ENCODE data around the gene HSDL2.

HSDL2 gene

GRCh38 chr9:112380102-112380824, at the start of gene HSDL2:
HSDL2 (plus strand) TSS chr9:112380108; CDS start chr9:112380164, 56 bp downstream.
- DNase-seq (ENCODE audit: low read depth in 2 of 2, low spot score in 1 of 2) = no peak

DNA sequence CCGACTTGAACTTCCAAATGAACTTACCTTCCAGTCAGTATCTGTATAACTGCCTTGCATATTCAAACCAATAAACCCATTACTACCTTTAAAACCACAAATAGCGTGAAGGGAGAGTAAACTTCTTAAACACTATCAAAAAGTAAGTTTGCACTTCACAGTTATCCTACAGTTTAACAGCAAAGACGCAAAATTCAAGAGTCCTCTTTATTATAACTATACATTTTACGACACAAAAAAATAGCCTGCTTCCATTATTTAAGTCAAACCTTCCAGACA, 48.3 kb upstream of the HSDL2 start:
- DNase-seq (ENCODE audit: low read depth in 2 of 2, low spot score in 1 of 2) = no peak

DNA sequence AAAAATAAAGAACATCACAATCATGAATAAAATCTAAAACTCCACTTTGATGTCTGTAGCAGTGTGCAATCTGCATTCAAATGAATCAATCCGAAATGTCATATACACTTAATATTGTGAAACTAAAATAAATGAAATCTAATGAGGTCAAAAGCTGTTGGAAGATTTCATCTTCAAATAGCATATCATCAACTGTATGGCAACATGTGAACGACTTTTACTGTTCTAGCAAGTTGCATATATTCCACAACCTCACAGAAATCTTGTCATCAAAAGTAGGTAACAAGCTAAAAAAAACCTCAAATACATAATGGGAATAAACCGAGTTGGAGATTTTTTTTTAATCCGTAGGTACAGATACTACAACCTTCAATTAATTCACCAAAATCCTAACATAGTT, 47.7 kb upstream of the HSDL2 start:
- no peak for DNase-seq (ENCODE audit: low read depth in 2 of 2, low spot score in 1 of 2)

DNA sequence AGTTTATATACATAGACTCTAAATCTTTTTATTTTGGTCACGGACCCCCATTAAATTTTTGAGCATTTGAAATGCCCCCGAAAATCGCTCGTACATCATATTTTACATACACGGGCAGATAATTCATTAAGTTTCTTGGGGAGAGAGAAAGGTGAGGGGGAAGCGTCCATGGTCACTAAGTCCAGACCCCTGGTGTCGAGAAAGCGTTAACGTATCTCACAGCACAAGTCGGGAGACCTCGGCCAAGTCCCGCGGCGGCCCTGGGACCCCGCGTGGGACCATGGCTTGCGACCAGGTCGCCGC, 47.3 kb upstream of the HSDL2 start:
- DNase-seq (ENCODE audit: low read depth in 2 of 2, low spot score in 1 of 2) = no peak

GRCh38 chr9:112332977-112333638, 46.8 kb upstream of the HSDL2 start, which contains the start of gene PTBP3:
PTBP3 (minus strand) TSS chr9:112333619; CDS start chr9:112297865, 35,754 bp downstream.
- DNase-seq (ENCODE audit: low read depth in 2 of 2, low spot score in 1 of 2) = peak; percentile 49 to 64

DNA sequence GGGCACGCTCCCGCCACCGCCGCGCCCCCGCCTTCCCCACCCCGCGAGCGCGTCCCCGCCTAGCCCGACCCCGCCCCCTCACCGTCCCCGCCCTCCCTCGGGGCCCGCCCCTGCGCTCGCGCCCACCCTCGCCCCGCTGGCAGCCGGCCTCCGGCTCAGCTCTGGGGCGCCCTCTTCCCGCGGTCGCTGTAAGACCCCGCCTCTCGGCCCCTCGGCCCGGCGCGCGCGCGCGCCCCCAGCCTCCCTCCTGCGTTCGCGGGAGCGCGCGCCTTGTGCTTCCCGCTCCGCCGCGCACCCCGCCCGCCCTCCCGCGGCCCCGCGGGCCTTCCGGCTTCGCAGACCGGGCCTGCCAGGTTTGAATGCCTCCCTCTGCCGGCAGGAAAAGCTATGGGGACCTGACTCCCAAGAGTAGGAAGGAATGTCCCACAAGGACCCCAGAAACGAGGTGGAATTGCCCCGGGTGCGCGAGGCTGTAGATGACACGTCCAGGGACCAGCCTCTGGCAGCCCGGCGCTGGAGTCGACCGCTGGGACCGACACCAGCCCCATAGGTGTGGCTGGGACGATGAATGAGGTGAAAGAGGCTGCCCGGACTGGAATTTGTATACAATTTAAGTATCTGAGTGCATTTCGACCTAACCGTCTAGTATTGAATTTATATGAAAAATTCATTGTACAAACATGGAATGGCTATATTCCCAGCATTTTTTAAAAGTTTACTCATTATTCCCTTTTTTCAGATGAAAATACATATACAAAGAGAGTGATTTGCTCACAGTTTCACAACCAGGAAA, 46.1 kb upstream of the HSDL2 start:
- DNase-seq (ENCODE audit: low read depth in 2 of 2, low spot score in 1 of 2) = peak; percentile 83 to 91

GRCh38 chr9:112334432-112334841, 45.5 kb upstream of the HSDL2 start:
- no peak for DNase-seq (ENCODE audit: low read depth in 2 of 2, low spot score in 1 of 2)

GRCh38 chr9:112337547-112337946, 42.4 kb upstream of the HSDL2 start:
- no peak for DNase-seq (ENCODE audit: low read depth in 2 of 2, low spot score in 1 of 2)

GRCh38 chr9:112338561-112338960, 41.3 kb upstream of the HSDL2 start:
- no peak for DNase-seq (ENCODE audit: low read depth in 2 of 2, low spot score in 1 of 2)

GRCh38 chr9:112339886-112340285, 40.0 kb upstream of the HSDL2 start:
- no peak for DNase-seq (ENCODE audit: low read depth in 2 of 2, low spot score in 1 of 2)

GRCh38 chr9:112341730-112342129, 38.2 kb upstream of the HSDL2 start:
- no peak for DNase-seq (ENCODE audit: low read depth in 2 of 2, low spot score in 1 of 2)

DNA sequence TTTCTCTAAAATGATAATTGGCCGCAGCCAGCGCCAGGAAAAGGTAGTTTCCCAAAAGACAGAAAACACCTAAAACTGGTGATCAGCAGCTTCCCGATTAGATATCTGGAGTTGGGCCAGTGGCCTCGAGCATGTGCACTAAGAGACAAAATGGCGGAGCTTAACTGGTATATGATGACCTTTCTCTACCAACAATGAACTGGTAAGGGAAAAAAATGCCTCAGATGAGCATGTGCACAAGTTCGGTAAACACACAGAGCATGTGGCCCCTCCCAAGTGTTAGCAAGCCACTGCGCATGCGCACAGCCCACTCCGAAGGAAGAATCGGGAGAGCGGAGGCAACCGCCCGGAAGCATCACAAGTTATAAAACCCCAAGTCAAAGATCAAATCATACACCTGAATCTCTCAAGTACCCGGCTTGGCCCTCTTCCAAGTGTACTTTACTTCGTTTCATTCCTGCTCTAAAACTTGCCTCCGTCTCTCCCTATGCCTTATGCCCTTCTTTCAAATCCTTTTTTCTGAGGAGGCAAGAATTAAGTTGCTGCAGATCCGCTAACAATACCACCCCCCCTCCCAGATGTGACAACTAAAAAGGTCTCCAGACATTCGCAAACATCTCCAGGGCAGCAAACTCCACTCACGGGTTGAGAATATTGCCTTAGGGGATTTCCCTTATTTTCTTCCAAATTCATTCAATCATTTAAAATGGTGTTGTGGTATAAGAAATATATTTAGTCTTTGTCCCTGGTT, 31.5 kb upstream of the HSDL2 start:
- peak; percentile 22 to 52 for DNase-seq (ENCODE audit: low read depth in 2 of 2, low spot score in 1 of 2)

DNA sequence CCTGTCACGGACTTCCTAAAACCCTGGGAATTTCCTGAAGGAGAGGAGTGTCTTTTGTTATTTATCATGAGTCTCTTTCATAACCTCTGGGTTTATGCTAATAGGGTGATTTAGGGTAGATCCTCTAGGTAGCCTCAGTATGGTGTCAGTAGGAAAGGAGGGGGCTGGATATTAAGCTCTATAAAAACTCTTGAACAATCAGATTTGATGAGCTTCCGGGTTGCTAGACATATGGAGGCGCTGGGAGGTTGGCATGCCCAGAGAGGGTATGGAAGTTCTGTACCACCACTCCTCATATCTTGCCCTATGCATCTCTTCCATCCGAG, 30.9 kb upstream of the HSDL2 start:
- DNase-seq (ENCODE audit: low read depth in 2 of 2, low spot score in 1 of 2) = no peak

- no peak for DNase-seq (ENCODE audit: low read depth in 2 of 2, low spot score in 1 of 2)
Measured at GRCh38 chr9:112351184-112351583, 28.7 kb upstream of the HSDL2 start.

DNA sequence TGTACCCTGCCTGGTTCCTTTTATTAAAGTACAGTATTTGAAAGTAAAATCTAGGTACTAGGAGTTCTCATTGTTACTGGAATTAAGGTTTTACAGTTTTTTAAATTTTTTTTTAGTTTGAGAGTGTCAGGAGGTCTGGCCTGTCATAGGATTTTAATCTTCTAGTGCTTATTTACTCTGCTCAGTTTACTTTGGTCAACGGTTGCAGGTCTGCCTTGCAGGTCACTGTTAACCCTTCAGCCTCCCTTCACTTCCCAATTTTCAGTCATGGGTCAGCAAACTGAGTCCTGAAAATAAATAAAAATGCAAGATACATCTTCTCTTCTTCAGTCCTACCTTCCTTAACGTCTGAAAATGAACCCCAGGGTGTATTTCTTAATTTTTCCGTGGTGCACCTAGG, 27.7 kb upstream of the HSDL2 start:
- DNase-seq (ENCODE audit: low read depth in 2 of 2, low spot score in 1 of 2) = no peak

GRCh38 chr9:112354081-112354743, 25.7 kb upstream of the HSDL2 start:
- no peak for DNase-seq (ENCODE audit: low read depth in 2 of 2, low spot score in 1 of 2)

GRCh38 chr9:112355427-112355897, 24.4 kb upstream of the HSDL2 start:
- DNase-seq (ENCODE audit: low read depth in 2 of 2, low spot score in 1 of 2) = no peak

DNA sequence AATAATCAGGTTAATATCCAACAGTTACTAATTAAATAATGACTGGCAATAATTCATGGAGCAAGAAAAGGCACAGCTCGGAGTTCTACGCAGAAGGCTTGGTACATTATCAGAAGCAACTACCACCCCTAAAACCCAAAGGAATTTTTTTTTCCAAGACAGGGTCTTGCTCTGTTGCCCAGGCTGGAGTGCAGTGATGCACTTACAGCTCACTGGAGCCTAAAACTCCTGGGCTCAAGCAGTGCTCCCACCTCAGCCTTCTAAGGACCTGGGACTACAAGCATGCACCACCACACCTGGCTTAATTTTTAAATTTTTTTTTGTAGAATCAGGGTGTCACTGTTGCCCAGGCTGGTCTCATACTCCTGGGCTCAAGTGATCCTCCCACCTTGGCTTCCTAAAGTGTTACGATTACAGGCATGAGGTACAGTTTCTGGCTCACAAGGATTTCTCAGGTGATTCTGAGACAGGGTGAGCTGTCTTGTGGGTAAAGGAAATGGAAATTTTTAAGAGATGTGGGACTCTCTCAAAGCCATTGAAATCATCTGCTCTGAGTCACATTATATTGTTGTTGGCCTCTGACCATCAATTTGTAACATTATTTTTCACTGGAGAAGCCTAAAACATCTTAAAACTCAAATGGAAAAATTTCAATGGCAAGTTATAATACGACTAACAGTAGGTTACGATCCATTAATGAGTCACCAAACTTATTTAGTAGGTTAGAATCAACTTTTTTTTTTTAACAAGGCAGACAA, 19.7 kb upstream of the HSDL2 start:
- no peak for DNase-seq (ENCODE audit: low read depth in 2 of 2, low spot score in 1 of 2)

DNA sequence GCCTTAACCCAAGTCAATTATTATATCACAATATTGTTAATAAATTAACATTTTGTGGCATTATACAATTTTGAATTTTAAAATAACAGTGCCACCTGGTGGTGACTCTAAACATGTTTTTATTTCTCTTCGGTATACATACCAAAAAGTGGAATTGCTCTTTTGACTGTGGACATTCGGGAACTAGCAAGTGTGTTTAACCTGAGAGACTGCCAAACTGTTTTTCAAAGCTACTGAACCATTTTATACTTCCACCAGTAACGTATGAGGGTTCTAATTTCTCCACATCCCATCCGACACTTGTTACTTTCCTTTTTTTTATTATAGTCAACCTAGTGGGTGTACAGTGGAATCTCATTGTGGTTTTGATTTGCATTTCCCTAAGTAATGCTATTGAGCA, 18.3 kb upstream of the HSDL2 start:
- no peak for DNase-seq (ENCODE audit: low read depth in 2 of 2, low spot score in 1 of 2)

- DNase-seq (ENCODE audit: low read depth in 2 of 2, low spot score in 1 of 2) = no peak
Measured at GRCh38 chr9:112364761-112365160, 15.1 kb upstream of the HSDL2 start.

All from stimulated activated CD8-positive, alpha-beta memory T cell treated with anti-CD3 and anti-CD28 coated beads, Interleukin-4, amount 100 ng/mL, for 1 hour (primary cell).